SK-N-SH treated with all-trans-retinoic acid at 6 μM for 48 hours (cell line): ENCODE data around the gene TSHZ2.
"Not testable (repeated sequence)": the region's sequence is repeated elsewhere in the genome, so short reads cannot be mapped to it uniquely, and the experiment has no call there.

Source experiments
- ATAC-seq: fragments of 200-7000 bp; cut with Tn5 transposase; 3 replicates; pipeline ENCODE4 v1.9.1; 2020; ENCODE audit warnings: mild to moderate bottlenecking, moderate library complexity
- BACH2 ChIP-seq: fragments of 250-450 bp; sonication (Bioruptor Pico); IDR thresholded peaks from 2 replicates; pipeline ENCODE4 v1.9.0; 2021; ENCODE audit warnings: mild to moderate bottlenecking, borderline replicate concordance
- CREB5 ChIP-seq: fragments of 250-450 bp; sonication (Bioruptor Pico); IDR thresholded peaks from 2 replicates; pipeline ENCODE4 v1.5.1; 2020; ENCODE audit warnings: low read depth, mild to moderate bottlenecking, moderate library complexity
- CSDC2 ChIP-seq: fragments of 250-450 bp; sonication (Bioruptor Pico); IDR thresholded peaks from 2 replicates; pipeline ENCODE4 v1.5.0; 2020; ENCODE audit warnings: mild to moderate bottlenecking, moderate library complexity
- CSRNP3 ChIP-seq: fragments of 250-450 bp; sonication (Bioruptor Pico); IDR thresholded peaks from 2 replicates; pipeline ENCODE4 v1.5.1; 2021; ENCODE audit warnings: mild to moderate bottlenecking, moderate library complexity
- ESRRG ChIP-seq: fragments of 250-450 bp; sonication (Bioruptor Pico); IDR thresholded peaks from 2 replicates; pipeline ENCODE4 v1.6.1; 2021; ENCODE audit warnings: mild to moderate bottlenecking
- GLIS3 ChIP-seq: fragments of 250-450 bp; sonication (Bioruptor Pico); IDR thresholded peaks from 2 replicates; pipeline ENCODE4 v1.5.0; 2020; ENCODE audit warnings: mild to moderate bottlenecking, moderate library complexity
- ISL1 ChIP-seq: fragments of 250-450 bp; sonication (Bioruptor Pico); IDR thresholded peaks from 2 replicates; pipeline ENCODE4 v2.1.2; 2022; ENCODE audit warnings: mild to moderate bottlenecking, moderate library complexity
- OSR1 ChIP-seq: fragments of 250-450 bp; sonication (Bioruptor Pico); IDR thresholded peaks from 2 replicates; pipeline ENCODE4 v1.8.0; 2022; ENCODE audit warnings: moderate library complexity, mild to moderate bottlenecking, inconsistent platforms
- PATZ1 ChIP-seq: fragments of 250-450 bp; sonication (Bioruptor Pico); IDR thresholded peaks from 2 replicates; pipeline ENCODE4 v1.8.0; 2020; ENCODE audit warnings: mild to moderate bottlenecking, moderate library complexity, borderline replicate concordance
- PPARA ChIP-seq: fragments of 250-450 bp; sonication (Bioruptor Pico); IDR thresholded peaks from 2 replicates; pipeline ENCODE4 v1.5.0; 2020; ENCODE audit warnings: mild to moderate bottlenecking, borderline replicate concordance
- RARB ChIP-seq: fragments of 250-450 bp; sonication (Bioruptor Pico); IDR thresholded peaks from 2 replicates; pipeline ENCODE4 v1.8.0; 2021; ENCODE audit warnings: mild to moderate bottlenecking, moderate library complexity
- TCF4 ChIP-seq: fragments of 250-450 bp; sonication (Bioruptor Pico); IDR thresholded peaks from 2 replicates; pipeline ENCODE4 v1.8.0; 2021; ENCODE audit warnings: mild to moderate bottlenecking, moderate library complexity, borderline replicate concordance
- TOX ChIP-seq: fragments of 250-450 bp; sonication (Bioruptor Pico); IDR thresholded peaks from 2 replicates; pipeline ENCODE4 v1.8.0; 2021; ENCODE audit warnings: mild to moderate bottlenecking, moderate library complexity, borderline replicate concordance
- TSHZ2 ChIP-seq: fragments of 250-450 bp; sonication (Bioruptor Pico); IDR thresholded peaks from 2 replicates; pipeline ENCODE4 v1.5.0; 2020; ENCODE audit warnings: mild to moderate bottlenecking, moderate library complexity
- ZC3H10 ChIP-seq: fragments of 250-450 bp; sonication (Bioruptor Pico); IDR thresholded peaks from 2 replicates; pipeline ENCODE4 v1.5.1; 2021; ENCODE audit warnings: mild to moderate bottlenecking, moderate library complexity
- ZFP3 ChIP-seq: fragments of 250-450 bp; sonication (Bioruptor Pico); IDR thresholded peaks from 2 replicates; pipeline ENCODE4 v1.5.0; 2020; ENCODE audit warnings: mild to moderate bottlenecking, moderate library complexity
- ZFP30 ChIP-seq: fragments of 450-650 bp; formaldehyde crosslinking; IDR thresholded peaks from 2 replicates; pipeline ENCODE4 v1.5.0; 2022; ENCODE audit warnings: mild to moderate bottlenecking, moderate library complexity
- ZNF565 ChIP-seq: fragments of 450-650 bp; formaldehyde crosslinking; conservative IDR thresholded peaks from 2 replicates; pipeline ENCODE4 v1.5.0; 2020; ENCODE audit warnings: low read depth, mild to moderate bottlenecking, moderate library complexity
- ZNF70 ChIP-seq: fragments of 450-650 bp; formaldehyde crosslinking; IDR thresholded peaks from 2 replicates; pipeline ENCODE4 v1.5.0; 2020; ENCODE audit warnings: mild to moderate bottlenecking, moderate library complexity

Gene TSHZ2

GRCh38 chr20:53088786-53089185 lies 116.6 kb downstream of the TSHZ2 start:
- TF ChIP-seq ZNF70 (CRISPR knock-in tag) (no peak), ZFP30 (CRISPR knock-in tag) (no peak), CREB5 (CRISPR knock-in tag) (no peak)
- no peak for ATAC-seq

- not testable (repeated sequence) for ATAC-seq
These were observed 117.7 kb downstream of the TSHZ2 start for GRCh38 chr20:53089851-53090250.

GRCh38 chr20:53091789-53092188 lies 119.6 kb downstream of the TSHZ2 start:
- TF ChIP-seq ZFP3 (CRISPR knock-in tag) (no peak), CSDC2 (CRISPR knock-in tag) (no peak), GLIS3 (CRISPR knock-in tag) (no peak), TCF4 (CRISPR knock-in tag) (no peak), RARB (CRISPR knock-in tag) (no peak), TOX (no peak), PPARA (CRISPR knock-in tag) (no peak), ESRRG (CRISPR knock-in tag) (no peak), TSHZ2 (CRISPR knock-in tag) (no peak), CREB5 (CRISPR knock-in tag) (no peak), ZNF565 (CRISPR knock-in tag) (no peak), ZC3H10 (CRISPR knock-in tag) (no peak), ISL1 (CRISPR knock-in tag) (no peak), CSRNP3 (CRISPR knock-in tag) (no peak), ZNF70 (CRISPR knock-in tag) (no peak), ZFP30 (CRISPR knock-in tag) (no peak), OSR1 (CRISPR knock-in tag) (no peak), PATZ1 (no peak)
- no peak for ATAC-seq

- ATAC-seq = no peak
- TF ChIP-seq ESRRG (CRISPR knock-in tag) (no peak), OSR1 (CRISPR knock-in tag) (no peak), TOX (no peak), BACH2 (CRISPR knock-in tag) (no peak), CREB5 (CRISPR knock-in tag) (no peak), TCF4 (CRISPR knock-in tag) (no peak)
These were observed 120.7 kb downstream of the TSHZ2 start for GRCh38 chr20:53092772-53093300.
